Endothelial cell of umbilical vein (primary cell): ENCODE measurements around the gene PARP9. TPM values are rescaled to one million over a fixed set of nuclear protein-coding genes. Genes with fewer than 3 reads are reported as not detected.

Experiments
- BruUV-seq: library from RNA; stranded (reverse); fragments of 400-500 nt; replicated peaks from 2 replicates; lab custom pipeline; 2021; lab: Mats Ljungman, UMichigan
- CTCF ChIA-PET: fragments of 300-600, 350-600 bp; sonication (Branson Sonifier 250); formaldehyde crosslinking; loops from one replicate; lab custom pipeline; 2021; ENCODE audit warnings: antibody characterized with exemption, inconsistent platforms; lab: Charles Lee
- POLR2A ChIA-PET: fragments of 300-600, 350-600 bp; sonication (Branson Sonifier 250); formaldehyde crosslinking; loops from one replicate; lab custom pipeline; 2021; ENCODE audit warnings: antibody characterized with exemption, inconsistent platforms; lab: Charles Lee
- DNase-seq: peaks from one replicate; pipeline ENCODE4 v3.0.0-alpha.2; 2011; ENCODE audit warnings: low read depth, low spot score
- FAIRE-seq: peaks from 2 replicates; lab custom pipeline; 2011; peaks lifted over from hg19 to GRCh38; lab: Jason Lieb, UNC
- H2AFZ ChIP-seq: 2 replicates; pipeline ENCODE4 v1.6.0; 2012; ENCODE audit warnings: low read depth, low read length, control low read depth, inconsistent platforms
- H3K27ac ChIP-seq: 2 replicates; pipeline ENCODE4 v1.5.1; 2011; ENCODE audit warnings: low read depth, mild to moderate bottlenecking, control low read depth, low read length, moderate library complexity; ENCODE audit not compliant: insufficient read depth
- H3K27me3 ChIP-seq, 2 experiments: 2 replicates each; pipeline versions ENCODE4 v1.6.0 to v1.6.1; 2011; ENCODE audit warnings: low read length in 2 of 2, mixed read lengths in 1 of 2; ENCODE audit not compliant: control insufficient read depth in 2 of 2, insufficient read depth in 2 of 2
- H3K36me3 ChIP-seq, 2 experiments: 2 replicates in 1 of 2; 3 replicates in 1 of 2; pipeline ENCODE4 v1.5.1; 2011; ENCODE audit warnings: low read length in 2 of 2, mild to moderate bottlenecking in 1 of 2, moderate library complexity in 1 of 2; ENCODE audit not compliant: control insufficient read depth in 2 of 2, insufficient read depth in 2 of 2; ENCODE audit errors: extremely low read depth in 1 of 2
- H3K4me1 ChIP-seq: 3 replicates; pipeline ENCODE4 v1.5.1; 2011; ENCODE audit warnings: mild to moderate bottlenecking, low read length; ENCODE audit not compliant: control insufficient read depth, insufficient read depth; ENCODE audit errors: extremely low read depth
- H3K4me2 ChIP-seq: 2 replicates; pipeline ENCODE4 v1.6.1; 2011; ENCODE audit warnings: low read length, control low read depth, mixed read lengths; ENCODE audit not compliant: insufficient read depth
- H3K4me3 ChIP-seq, 3 experiments: fragments of 200-600 bp in 1 of 3; sonication (generic), shearing (Covaris generic) in 1 of 3; replicated peaks in 1 of 3; 2 replicates each; pipeline ENCODE4 v1.5.1; 2011 to 2016; ENCODE audit warnings: control low read depth in 3 of 3, low read length in 3 of 3, mild to moderate bottlenecking in 2 of 3, inconsistent platforms in 1 of 3, low read depth in 1 of 3, moderate library complexity in 1 of 3; ENCODE audit not compliant: insufficient read depth in 1 of 3
- H3K79me2 ChIP-seq: 2 replicates; pipeline ENCODE4 v1.6.0; 2012; ENCODE audit warnings: low read length, inconsistent platforms; ENCODE audit not compliant: control insufficient read depth, insufficient read depth
- H3K9ac ChIP-seq: replicated peaks from 2 replicates; pipeline ENCODE3; 2011; ENCODE audit warnings: low read length, control low read depth; ENCODE audit not compliant: insufficient read depth; ENCODE audit errors: extremely low read depth
- H3K9me1 ChIP-seq: replicated peaks from 3 replicates; pipeline ENCODE4 v1.6.0; 2011; ENCODE audit warnings: mild to moderate bottlenecking, low read length; ENCODE audit not compliant: control insufficient read depth, insufficient read depth; ENCODE audit errors: extremely low read depth
- H3K9me3 ChIP-seq: replicated peaks from 2 replicates; pipeline ENCODE4 v1.5.1; 2012; ENCODE audit warnings: low read length, inconsistent platforms; ENCODE audit not compliant: control insufficient read depth, insufficient read depth
- H4K20me1 ChIP-seq: replicated peaks from 2 replicates; pipeline ENCODE3; 2011; ENCODE audit warnings: mild to moderate bottlenecking, low read length; ENCODE audit not compliant: control insufficient read depth, insufficient read depth; ENCODE audit errors: extremely low read depth
- EZH2 ChIP-seq: IDR thresholded peaks from 2 replicates; pipeline ENCODE4 v1.6.1; 2012; ENCODE audit warnings: borderline replicate concordance, low read depth, mild to moderate bottlenecking, moderate library complexity, low read length, inconsistent platforms; ENCODE audit not compliant: severe bottlenecking
- FOS ChIP-seq: IDR thresholded peaks from 2 replicates; pipeline ENCODE4 v1.6.1; 2011; ENCODE audit warnings: mild to moderate bottlenecking, low read length, moderate library complexity, borderline replicate concordance; ENCODE audit not compliant: insufficient read depth
- GATA2 ChIP-seq: IDR thresholded peaks from 2 replicates; pipeline ENCODE4 v1.7.0; 2011; ENCODE audit warnings: low read depth, mild to moderate bottlenecking, moderate library complexity, mixed read lengths, low read length; ENCODE audit not compliant: insufficient read length, insufficient read depth
- JUN ChIP-seq: IDR thresholded peaks from 2 replicates; pipeline ENCODE4 v1.6.1; 2011; ENCODE audit warnings: borderline replicate concordance, low read depth; ENCODE audit not compliant: insufficient read length, insufficient read depth
- MYC ChIP-seq: IDR thresholded peaks from one replicate; pipeline ENCODE4 v1.6.1; 2011; ENCODE audit warnings: mild to moderate bottlenecking, low read depth, low read length
- POLR2A ChIP-seq: IDR thresholded peaks from 2 replicates; pipeline ENCODE4 v1.6.1; 2012; ENCODE audit warnings: low read depth, mild to moderate bottlenecking, control low read depth, low read length
- POLR2AphosphoS5 ChIP-seq: IDR thresholded peaks from 2 replicates; pipeline ENCODE4 v1.6.1; 2012; ENCODE audit warnings: low read depth, mild to moderate bottlenecking, control low read depth, low read length, moderate library complexity; ENCODE audit not compliant: insufficient read depth
- dilution Hi-C: fragments of 300-500 bp; cut with MboI; formaldehyde crosslinking; loops from one replicate; pipeline ENCODE4 v1.15.0; 2019; ENCODE audit warnings: low sequenced_read_pairs; ENCODE audit not compliant: extremely low pct_ligation_motif_present
- intact Hi-C: fragments of 100-400 bp; cut with micrococcal nuclease; formaldehyde crosslinking; loops from one replicate; pipeline ENCODE4 v1.10.0; 2022
- polyA plus RNA-seq, 4 experiments: library from polyadenylated mRNA; depleted of rRNA in 3 of 4; stranded (reverse) in 3 of 4; unstranded in 1 of 4; fragments of >200 nt; gene quantifications; 2 replicates each; pipeline versions ENCODE4 v1.2.1 to v1.2.3, GENCODE V29; 2011 to 2012; ENCODE audit warnings: missing spikeins in 1 of 4
- total RNA-seq: library from RNA; stranded (reverse); gene quantifications from 2 replicates; pipeline ENCODE4 v1.2.3, GENCODE V29; 2021
- TF ChIP-seq, protein P1 (sequence below), 2 donors: IDR thresholded peaks; 1 replicate in 1 of 2; 2 replicates in 1 of 2; pipeline ENCODE4 v1.5.1; 2011; ENCODE audit warnings: low read length in 2 of 2, mild to moderate bottlenecking in 2 of 2, moderate library complexity in 2 of 2, control low read depth in 1 of 2, inconsistent platforms in 1 of 2, low read depth in 1 of 2; ENCODE audit not compliant: insufficient read depth in 1 of 2; ENCODE audit errors: extremely low read depth in 1 of 2
- TF ChIP-seq, protein P2 (sequence below): IDR thresholded peaks from 2 replicates; pipeline ENCODE4 v1.6.1; 2011; ENCODE audit not compliant: insufficient read depth, insufficient read length

The PARP9 gene
- total and polyA plus RNA-seq, 2 donors (not counting 3 experiments of a cell fraction or from before 2014, with no cell fraction given), result 10.1 to 12.5 TPM

DNA sequence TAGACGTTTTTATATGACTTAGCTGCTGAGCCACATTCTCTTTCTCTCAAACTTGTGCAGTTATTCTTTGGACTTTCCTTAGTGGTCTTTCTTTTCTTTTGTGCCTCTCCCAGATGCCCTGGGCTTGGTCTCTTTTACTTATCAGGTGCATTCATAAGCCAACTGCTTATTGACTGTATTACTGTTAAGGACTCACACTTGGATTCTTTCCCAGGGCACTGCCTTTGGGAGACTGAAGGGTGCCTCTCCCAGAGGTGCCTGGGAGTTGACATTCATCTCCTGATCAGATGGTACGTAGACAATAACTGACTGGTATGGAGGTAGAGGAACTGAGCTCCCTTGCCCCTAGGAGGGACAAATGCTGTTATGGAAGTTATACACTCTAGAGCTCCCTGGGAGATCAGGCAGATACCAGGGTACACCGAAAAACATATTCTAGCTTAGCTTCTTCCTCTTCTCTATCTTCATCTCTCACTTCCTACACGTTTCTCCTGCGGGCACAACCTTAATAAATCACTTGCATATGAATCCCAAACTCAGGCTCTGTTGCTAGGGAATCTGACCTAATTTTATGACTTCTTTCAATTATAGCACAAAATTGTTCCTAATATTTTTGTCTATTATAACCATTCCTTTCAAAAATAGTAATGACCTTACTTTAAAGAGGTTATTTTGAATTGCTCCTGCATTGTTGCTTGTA is 38.1 kb upstream of the PARP9 start:
- Histone ChIP-seq H3K27me3 (peaks cover 9 to 10% of the 10 kb centered on the region in 2 experiments), H3K4me2 (no peak overlapping the region), H3K36me3 (no peaks in the 10 kb centered on the region), H3K79me2 (no peaks in the 10 kb centered on the region), H3K27ac (no peak overlapping the region), H4K20me1 (no peaks in the 10 kb centered on the region), H2AFZ (no peak overlapping the region), H3K9me1 (no peaks in the 10 kb centered on the region), H3K4me1 (no peaks in the 10 kb centered on the region), H3K4me3 (no peak overlapping the region), H3K9me3 (no peaks in the 10 kb centered on the region), H3K9ac (no peak overlapping the region)
- intact Hi-C loops, result no loop called here
- ChIA-PET CTCF (no interaction called here), POLR2A (no interaction called here)
- FAIRE-seq (no peak), DNase-seq (no peak)
- BruUV-seq, result no TSS peak
- dilution Hi-C loops, result no loop called here
- no peak for TF ChIP-seq GATA2
- TF ChIP-seq FOS, result no peak
- TF ChIP-seq, protein P1, sequence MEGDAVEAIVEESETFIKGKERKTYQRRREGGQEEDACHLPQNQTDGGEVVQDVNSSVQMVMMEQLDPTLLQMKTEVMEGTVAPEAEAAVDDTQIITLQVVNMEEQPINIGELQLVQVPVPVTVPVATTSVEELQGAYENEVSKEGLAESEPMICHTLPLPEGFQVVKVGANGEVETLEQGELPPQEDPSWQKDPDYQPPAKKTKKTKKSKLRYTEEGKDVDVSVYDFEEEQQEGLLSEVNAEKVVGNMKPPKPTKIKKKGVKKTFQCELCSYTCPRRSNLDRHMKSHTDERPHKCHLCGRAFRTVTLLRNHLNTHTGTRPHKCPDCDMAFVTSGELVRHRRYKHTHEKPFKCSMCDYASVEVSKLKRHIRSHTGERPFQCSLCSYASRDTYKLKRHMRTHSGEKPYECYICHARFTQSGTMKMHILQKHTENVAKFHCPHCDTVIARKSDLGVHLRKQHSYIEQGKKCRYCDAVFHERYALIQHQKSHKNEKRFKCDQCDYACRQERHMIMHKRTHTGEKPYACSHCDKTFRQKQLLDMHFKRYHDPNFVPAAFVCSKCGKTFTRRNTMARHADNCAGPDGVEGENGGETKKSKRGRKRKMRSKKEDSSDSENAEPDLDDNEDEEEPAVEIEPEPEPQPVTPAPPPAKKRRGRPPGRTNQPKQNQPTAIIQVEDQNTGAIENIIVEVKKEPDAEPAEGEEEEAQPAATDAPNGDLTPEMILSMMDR (IDR thresholded peaks at IDR 0.05; ENCODE audit: extremely low read depth in 1 of 2, insufficient read depth in 1 of 2, low read depth in 1 of 2, low read length in 2 of 2), result no peak
- no peak for TF ChIP-seq POLR2AphosphoS5
- TF ChIP-seq POLR2A, result no peak
- no peak for TF ChIP-seq JUN
- TF ChIP-seq EZH2, result no peak
- TF ChIP-seq MYC, result no peak
- TF ChIP-seq, protein P2, sequence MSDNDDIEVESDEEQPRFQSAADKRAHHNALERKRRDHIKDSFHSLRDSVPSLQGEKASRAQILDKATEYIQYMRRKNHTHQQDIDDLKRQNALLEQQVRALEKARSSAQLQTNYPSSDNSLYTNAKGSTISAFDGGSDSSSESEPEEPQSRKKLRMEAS, result no peak
